Prostate gland (tissue), 2 donors: ENCODE measurements around the gene LRRC63.

ENCODE experiments used
- POLR2A ChIP-seq: fragments of 450-650 bp; IDR thresholded peaks from one replicate; pipeline ENCODE4 v1.6.1; 2016; ENCODE audit warnings: antibody characterized with exemption, mild to moderate bottlenecking
- POLR2AphosphoS5 ChIP-seq: sonication (generic); formaldehyde crosslinking; IDR thresholded peaks from one replicate; pipeline ENCODE4 v1.6.1; 2017; ENCODE audit warnings: antibody characterized with exemption
- TF ChIP-seq, protein P1 (sequence below), 4 experiments: fragments of 200-600 bp in 2 of 4; fragments of 450-650 bp in 2 of 4; sonication (generic) in 2 of 4; IDR thresholded peaks; 1 replicate in 3 of 4; 2 replicates in 1 of 4; pipeline ENCODE4 v1.5.1; 2016 to 2019; ENCODE audit warnings: antibody characterized with exemption in 4 of 4, mild to moderate bottlenecking in 2 of 4, moderate library complexity in 2 of 4

DNA sequence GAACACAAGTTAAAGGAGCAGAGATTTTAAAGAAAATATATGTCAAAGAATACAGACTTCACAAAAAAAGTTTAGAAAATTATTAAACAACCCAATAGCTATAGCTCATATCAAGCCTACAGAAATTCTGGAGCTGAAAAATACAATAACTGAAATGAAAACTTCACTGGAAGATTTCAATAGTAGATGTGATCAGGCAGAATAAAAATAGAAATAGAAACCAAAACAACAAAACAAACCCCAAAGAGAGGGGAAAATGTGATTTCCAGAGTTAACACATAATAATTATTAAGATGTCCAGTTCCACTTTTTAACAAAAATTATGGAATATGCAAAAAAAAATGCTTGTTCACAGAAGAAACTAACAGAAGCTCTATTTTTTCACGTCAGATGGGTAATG, 23.6 kb downstream of the LRRC63 start:
- no peak for TF ChIP-seq POLR2A
- TF ChIP-seq, protein P1, sequence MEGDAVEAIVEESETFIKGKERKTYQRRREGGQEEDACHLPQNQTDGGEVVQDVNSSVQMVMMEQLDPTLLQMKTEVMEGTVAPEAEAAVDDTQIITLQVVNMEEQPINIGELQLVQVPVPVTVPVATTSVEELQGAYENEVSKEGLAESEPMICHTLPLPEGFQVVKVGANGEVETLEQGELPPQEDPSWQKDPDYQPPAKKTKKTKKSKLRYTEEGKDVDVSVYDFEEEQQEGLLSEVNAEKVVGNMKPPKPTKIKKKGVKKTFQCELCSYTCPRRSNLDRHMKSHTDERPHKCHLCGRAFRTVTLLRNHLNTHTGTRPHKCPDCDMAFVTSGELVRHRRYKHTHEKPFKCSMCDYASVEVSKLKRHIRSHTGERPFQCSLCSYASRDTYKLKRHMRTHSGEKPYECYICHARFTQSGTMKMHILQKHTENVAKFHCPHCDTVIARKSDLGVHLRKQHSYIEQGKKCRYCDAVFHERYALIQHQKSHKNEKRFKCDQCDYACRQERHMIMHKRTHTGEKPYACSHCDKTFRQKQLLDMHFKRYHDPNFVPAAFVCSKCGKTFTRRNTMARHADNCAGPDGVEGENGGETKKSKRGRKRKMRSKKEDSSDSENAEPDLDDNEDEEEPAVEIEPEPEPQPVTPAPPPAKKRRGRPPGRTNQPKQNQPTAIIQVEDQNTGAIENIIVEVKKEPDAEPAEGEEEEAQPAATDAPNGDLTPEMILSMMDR (IDR thresholded peaks at IDR 0.05): no peak
- no peak for TF ChIP-seq POLR2AphosphoS5
